NCI-H774 (cell line): ENCODE measurements around the gene FEM1B.

Experiments
- DNase-seq: peaks from one replicate; lab custom pipeline; 2025; lab: John Stamatoyannopoulos, UW

FEM1B gene

GRCh38 chr15:68309024-68309423 lies 31.5 kb downstream of the FEM1B start:
- no peak for DNase-seq

- DNase-seq, result no peak
Measured at GRCh38 chr15:68310178-68310803, 32.7 kb downstream of the FEM1B start.

GRCh38 chr15:68310804-68311463 lies 33.4 kb downstream of the FEM1B start:
- DNase-seq, result no peak

GRCh38 chr15:68311464-68311835 lies 33.9 kb downstream of the FEM1B start:
- DNase-seq, result no peak

- DNase-seq, result no peak
Measured at GRCh38 chr15:68311859-68312557, 34.5 kb downstream of the FEM1B start.

- no peak for DNase-seq
Measured at GRCh38 chr15:68312701-68313204, 35.2 kb downstream of the FEM1B start.

GRCh38 chr15:68313501-68314410 lies 36.2 kb downstream of the FEM1B start:
- DNase-seq, result no peak

- DNase-seq, result no peak
Measured at GRCh38 chr15:68314563-68314962, 37.0 kb downstream of the FEM1B start.

GRCh38 chr15:68315035-68315434 lies 37.5 kb downstream of the FEM1B start:
- DNase-seq, result no peak

GRCh38 chr15:68315495-68316031 lies 38.0 kb downstream of the FEM1B start:
- DNase-seq, result no peak

GRCh38 chr15:68316061-68316804 lies 38.7 kb downstream of the FEM1B start:
- no peak for DNase-seq

GRCh38 chr15:68317281-68318007 lies 39.9 kb downstream of the FEM1B start:
- DNase-seq, result no peak

GRCh38 chr15:68318008-68318835 lies 40.7 kb downstream of the FEM1B start:
- no peak for DNase-seq

- DNase-seq, result no peak
Measured at GRCh38 chr15:68318931-68319909, 41.7 kb downstream of the FEM1B start.

GRCh38 chr15:68319997-68320396 lies 42.5 kb downstream of the FEM1B start:
- no peak for DNase-seq

GRCh38 chr15:68321229-68321628 lies 43.7 kb downstream of the FEM1B start:
- DNase-seq, result no peak

GRCh38 chr15:68322796-68323195 lies 45.3 kb downstream of the FEM1B start:
- DNase-seq, result no peak

- DNase-seq, result no peak
Measured at GRCh38 chr15:68325726-68326125, 48.2 kb downstream of the FEM1B start.
